NCI-H128 (cell line): ENCODE results near the gene PPM1H.

Source experiments
- DNase-seq: peaks from one replicate; lab custom pipeline; 2025; ENCODE audit not compliant: unreplicated experiment; lab: John Stamatoyannopoulos, UW

PPM1H gene

GRCh38 chr12:62657363-62657632 is 277.7 kb downstream of the PPM1H start:
- no peak for DNase-seq

GRCh38 chr12:62656591-62657362 is 278.2 kb downstream of the PPM1H start:
- DNase-seq = no peak

DNA sequence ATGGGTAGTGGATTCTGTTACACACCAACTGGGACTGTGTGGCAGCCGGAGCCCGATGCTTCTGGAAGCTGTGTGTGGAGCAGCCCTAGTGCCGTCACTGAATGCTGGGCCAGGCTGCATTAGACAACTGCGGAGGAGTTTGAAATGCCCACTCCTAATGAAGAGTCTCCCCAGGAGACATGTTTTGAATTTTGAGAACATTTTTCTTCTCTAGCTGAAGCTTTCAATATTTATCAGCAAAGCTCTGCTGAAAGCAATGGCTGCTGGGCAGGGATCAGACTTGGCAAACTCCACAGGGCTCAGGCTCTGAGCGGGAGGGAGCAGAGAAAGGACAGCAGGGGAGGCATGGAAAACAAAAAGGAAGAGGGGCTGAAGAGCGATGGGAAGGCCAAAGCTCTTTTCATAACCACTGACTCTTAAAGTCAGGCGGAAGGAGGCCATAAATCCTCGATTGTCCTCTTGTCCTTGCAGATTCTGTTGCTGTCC is 279.2 kb downstream of the PPM1H start:
- no peak for DNase-seq

GRCh38 chr12:62654326-62655241 is 280.4 kb downstream of the PPM1H start:
- no peak for DNase-seq

DNA sequence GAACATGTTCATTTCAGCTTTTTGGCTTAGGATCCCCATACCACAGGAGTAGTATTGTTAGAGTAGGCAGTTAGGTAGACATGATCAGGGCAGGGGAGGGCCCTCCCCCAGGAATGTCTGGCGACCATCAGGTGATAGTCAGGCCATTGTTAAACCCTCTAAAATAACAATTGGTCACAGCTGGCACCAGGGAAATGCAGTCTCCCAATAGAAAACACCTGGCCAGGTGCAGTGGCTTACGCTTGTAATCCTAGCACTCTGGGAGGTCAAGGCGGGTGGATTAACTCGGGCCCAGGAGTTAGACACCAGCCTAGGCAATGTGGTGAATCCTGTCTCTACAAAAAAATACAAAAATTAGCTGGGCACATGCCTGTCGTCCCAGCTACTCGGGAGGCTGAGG is 281.2 kb downstream of the PPM1H start:
- DNase-seq = no peak

DNA sequence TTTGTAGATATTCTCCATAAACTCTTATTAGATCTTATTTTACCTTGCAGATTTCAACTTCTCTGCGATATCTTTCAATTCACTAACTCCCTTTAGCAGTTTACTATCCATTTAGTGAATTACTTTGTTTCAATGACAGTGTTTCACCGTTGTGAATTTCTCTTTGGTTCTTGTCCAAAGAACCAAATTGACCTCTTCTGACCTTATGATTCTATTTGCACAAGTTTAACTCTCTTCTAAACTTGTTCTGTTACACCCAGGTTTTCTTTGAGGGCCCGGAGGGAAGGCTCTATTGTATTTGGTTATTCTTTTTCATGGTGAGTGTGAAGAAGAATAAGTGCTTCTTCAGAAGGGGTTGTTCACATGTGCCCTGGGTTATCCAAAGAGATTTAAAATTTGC is 281.6 kb downstream of the PPM1H start:
- DNase-seq = no peak

DNA sequence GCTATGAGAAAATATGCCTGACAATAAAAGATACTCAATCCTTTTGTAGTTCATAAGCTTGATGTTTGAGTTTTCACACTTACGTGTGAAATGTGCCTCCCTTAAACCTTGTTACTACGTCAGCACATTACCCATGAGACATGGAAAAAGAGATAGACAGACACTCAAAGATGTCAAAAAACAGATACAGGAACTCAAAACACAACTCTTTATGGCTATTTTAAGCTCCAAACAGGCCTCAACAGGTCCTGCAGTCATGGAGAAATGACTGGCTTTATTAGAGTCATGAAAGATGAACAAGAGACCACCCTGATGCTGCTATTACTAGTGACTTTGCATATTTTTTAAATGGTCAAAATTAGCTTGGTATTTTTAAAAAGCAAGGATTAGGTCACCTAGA is 283.8 kb downstream of the PPM1H start:
- no peak for DNase-seq

- DNase-seq = no peak
Measured at GRCh38 chr12:62649412-62650138, 285.4 kb downstream of the PPM1H start.

GRCh38 chr12:62647586-62647985 is 287.4 kb downstream of the PPM1H start:
- DNase-seq = no peak

GRCh38 chr12:62646566-62646965 is 288.4 kb downstream of the PPM1H start:
- DNase-seq = no peak

- DNase-seq = no peak
Measured at GRCh38 chr12:62643486-62643885, 291.5 kb downstream of the PPM1H start.

- DNase-seq = no peak
Measured at GRCh38 chr12:62642486-62642885, 292.5 kb downstream of the PPM1H start.

GRCh38 chr12:62640910-62641448 is 294.0 kb downstream of the PPM1H start:
- no peak for DNase-seq

GRCh38 chr12:62637679-62638078 is 297.3 kb downstream of the PPM1H start:
- no peak for DNase-seq

GRCh38 chr12:62635649-62636048 is 299.3 kb downstream of the PPM1H start:
- DNase-seq = no peak

DNA sequence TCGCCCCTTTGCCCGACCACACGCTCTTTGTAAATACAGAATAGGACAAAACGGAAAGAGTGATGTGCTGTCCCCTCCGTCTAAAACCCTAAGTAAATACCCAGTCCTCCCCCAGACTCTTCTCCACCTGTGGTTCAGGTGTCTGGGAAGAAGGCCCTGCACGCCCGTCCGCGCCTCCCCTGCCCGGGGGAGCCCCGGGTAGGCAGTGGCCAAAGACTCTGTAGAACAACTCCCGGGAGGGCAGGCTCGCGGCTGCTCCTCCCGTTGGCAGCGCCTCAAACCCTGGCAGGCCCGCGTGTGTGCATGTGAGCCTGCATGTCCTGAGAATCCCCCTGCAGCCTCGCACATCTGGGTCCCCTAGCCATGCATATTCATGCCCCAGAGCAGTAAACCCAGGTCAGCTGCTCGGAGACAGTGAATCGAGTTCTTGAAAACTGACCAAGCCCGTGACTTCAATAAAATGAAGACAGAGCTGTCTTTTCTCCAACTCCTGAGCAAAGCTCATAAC is 302.5 kb downstream of the PPM1H start:
- DNase-seq = no peak

DNA sequence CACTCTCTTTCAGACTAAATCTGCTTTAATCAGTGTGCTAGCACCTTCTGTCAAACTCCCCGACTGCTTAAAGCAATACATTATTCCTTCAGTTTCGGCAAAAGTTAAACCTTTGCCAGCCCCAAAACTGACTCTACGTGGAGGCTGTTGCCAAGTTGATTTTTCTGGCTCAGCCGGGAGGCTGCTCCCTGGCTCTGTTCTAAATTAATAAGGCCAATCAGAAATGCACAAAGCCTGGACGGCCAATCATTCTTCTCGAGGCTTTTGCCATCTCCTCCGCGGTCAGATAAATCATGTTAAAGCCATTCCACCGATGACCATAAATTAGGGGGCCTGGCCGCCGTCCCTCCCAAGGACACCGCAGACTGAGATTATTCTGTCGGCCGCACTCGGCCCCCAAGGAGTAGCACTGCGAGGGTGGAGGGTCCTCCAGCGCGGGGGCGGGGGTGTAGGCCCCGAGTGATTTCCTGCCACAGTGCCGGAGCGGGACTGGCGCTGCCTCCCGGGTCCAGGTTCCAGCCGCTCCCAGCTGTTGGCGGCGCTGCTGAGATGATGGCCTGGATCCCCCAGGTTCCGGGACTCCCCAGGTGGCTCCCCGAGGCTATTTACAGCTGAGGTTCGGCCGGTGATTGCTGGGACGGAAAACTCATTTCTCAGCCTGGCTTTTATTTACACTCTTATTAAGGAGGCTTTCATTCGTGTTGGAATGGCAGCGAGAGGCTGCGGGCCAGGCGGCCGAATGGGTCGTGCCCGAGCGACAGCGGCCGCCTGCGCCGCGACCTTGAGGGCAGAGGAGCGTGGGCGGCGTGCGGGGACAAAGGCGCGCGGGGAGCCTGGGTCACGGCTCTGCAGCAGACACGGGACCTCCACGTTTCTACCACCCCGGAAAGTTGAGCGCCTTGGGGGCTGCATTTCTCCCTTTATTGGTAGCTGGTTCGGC is 303.2 kb downstream of the PPM1H start:
- no peak for DNase-seq

DNA sequence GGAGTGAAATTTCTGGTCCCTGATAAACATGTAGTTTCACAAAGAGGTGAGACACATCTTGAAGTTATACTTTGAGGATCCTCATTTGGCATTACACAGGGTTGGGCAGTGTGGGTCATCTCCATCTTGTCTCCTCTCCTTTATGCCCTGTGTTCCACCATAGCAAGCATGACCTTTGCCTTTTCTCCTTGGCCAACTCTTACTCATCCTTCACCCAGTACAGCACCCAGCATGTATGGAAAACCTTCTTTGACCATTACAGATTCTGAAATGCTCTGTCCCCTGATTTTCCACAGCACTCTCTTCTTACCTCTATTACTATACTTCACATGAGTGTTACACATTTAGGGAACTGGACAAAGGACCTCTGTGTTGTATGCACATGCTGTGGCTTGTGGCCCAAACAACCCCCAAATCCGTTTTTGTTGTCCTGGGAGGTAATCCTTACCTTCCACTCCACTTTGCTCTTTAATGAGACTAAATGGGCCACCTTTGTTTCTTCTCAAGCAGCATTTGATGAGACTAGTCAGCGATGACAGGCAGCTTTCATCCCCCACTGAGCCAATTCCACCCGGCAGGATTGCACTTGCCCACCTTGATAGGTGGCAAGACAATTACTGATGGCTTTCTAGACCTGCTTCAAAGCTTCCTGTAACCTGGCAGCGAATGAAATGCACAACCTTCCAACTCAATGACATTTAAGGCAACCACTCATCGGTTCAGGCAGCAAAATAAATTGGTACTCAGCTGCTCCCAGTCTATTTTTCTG is 304.8 kb downstream of the PPM1H start:
- peak; percentile 60 for DNase-seq

- DNase-seq = no peak
Measured at GRCh38 chr12:62629413-62629812, 305.5 kb downstream of the PPM1H start.
